NCI-H146 (cell line): Measurements from ENCODE around the gene MYO3A.
"Not testable (repeated sequence)": the region's sequence is repeated elsewhere in the genome, so short reads cannot be mapped to it uniquely, and the experiment has no call there.

Source experiments
- DNase-seq: peaks from one replicate; lab custom pipeline; 2025; lab: John Stamatoyannopoulos, UW

The MYO3A gene

GRCh38 chr10:25988583-25988982 lies 54.6 kb downstream of the MYO3A start:
- DNase-seq, result no peak

- DNase-seq, result no peak
Observed at GRCh38 chr10:25989951-25990350, 55.9 kb downstream of the MYO3A start.

- DNase-seq, result no peak
Observed at GRCh38 chr10:25999295-25999981, 65.4 kb downstream of the MYO3A start.

GRCh38 chr10:26000971-26001370 lies 66.9 kb downstream of the MYO3A start:
- no peak for DNase-seq

- DNase-seq, result not testable (repeated sequence)
Observed at GRCh38 chr10:26002466-26002865, 68.4 kb downstream of the MYO3A start.

GRCh38 chr10:26015092-26015491 lies 81.1 kb downstream of the MYO3A start:
- DNase-seq, result no peak

GRCh38 chr10:26022831-26023230 lies 88.8 kb downstream of the MYO3A start:
- no peak for DNase-seq

- no peak for DNase-seq
Observed at GRCh38 chr10:26024303-26024702, 90.3 kb downstream of the MYO3A start.

- DNase-seq, result peak; percentile 52
Observed at GRCh38 chr10:26025523-26025922, 91.5 kb downstream of the MYO3A start.

GRCh38 chr10:26029858-26030257 lies 95.8 kb downstream of the MYO3A start:
- DNase-seq, result no peak

GRCh38 chr10:26031300-26031699 lies 97.3 kb downstream of the MYO3A start:
- no peak for DNase-seq

- DNase-seq, result no peak
Observed at GRCh38 chr10:26043469-26043868, 109.4 kb downstream of the MYO3A start.

- DNase-seq, result no peak
Observed at GRCh38 chr10:26044141-26044749, 110.2 kb downstream of the MYO3A start.

GRCh38 chr10:26046073-26046700 lies 112.2 kb downstream of the MYO3A start:
- DNase-seq, result peak; percentile 66

GRCh38 chr10:26048756-26049155 lies 114.7 kb downstream of the MYO3A start:
- DNase-seq, result no peak

GRCh38 chr10:26052326-26052725 lies 118.3 kb downstream of the MYO3A start:
- DNase-seq, result no peak

- no peak for DNase-seq
Observed at GRCh38 chr10:26057466-26057865, 123.4 kb downstream of the MYO3A start.

- DNase-seq, result no peak
Observed at GRCh38 chr10:26064106-26064505, 130.1 kb downstream of the MYO3A start.

GRCh38 chr10:26067680-26068079 lies 133.7 kb downstream of the MYO3A start:
- DNase-seq, result no peak

GRCh38 chr10:26080971-26081370 lies 146.9 kb downstream of the MYO3A start:
- not testable (repeated sequence) for DNase-seq

GRCh38 chr10:26081459-26081858 lies 147.4 kb downstream of the MYO3A start:
- DNase-seq, result no peak

- no peak for DNase-seq
Observed at GRCh38 chr10:26085549-26085948, 151.5 kb downstream of the MYO3A start.

- DNase-seq, result no peak
Observed at GRCh38 chr10:26087666-26088065, 153.6 kb downstream of the MYO3A start.
